Measurements from ENCODE around the gene ASXL3. TPM values are rescaled to one million over a fixed set of nuclear protein-coding genes. Genes with fewer than 3 reads are reported as not detected.

Gene ASXL3
- total RNA-seq, 4 donors from 2014 or later, result 0.13 to 0.62 (median 0.41) TPM

GRCh38 chr18:33660696-33661310 lies 82.8 kb downstream of the ASXL3 start:
- H3K4me3 ChIP-seq (ENCODE audit: low read depth, poor library complexity, severe bottlenecking), result no peak overlapping the region
- 73% methylated on average over 2 of the region's 2 CpGs for WGBS, 2 donors
- TF ChIP-seq POLR2A (IDR thresholded peaks at IDR 0.05) (no peak), CTCF (IDR thresholded peaks at IDR 0.05) (no peak)
- DNase-seq (ENCODE audit: low spot score in 2 of 2), result no peak
- intact Hi-C loops (cut with DNase I; ENCODE audit: low total_unique reads), result no loop called here

GRCh38 chr18:33664241-33664874 lies 86.3 kb downstream of the ASXL3 start:
- TF ChIP-seq POLR2A (IDR thresholded peaks at IDR 0.05) (no peak), CTCF (IDR thresholded peaks at IDR 0.05) (no peak)
- intact Hi-C loops (cut with DNase I; ENCODE audit: low total_unique reads), result no loop called here
- 62 to 67% methylated on average over 4 of the region's 4 CpGs for WGBS, 2 donors
- DNase-seq (ENCODE audit: low spot score in 2 of 2), result no peak
- H3K4me3 ChIP-seq (ENCODE audit: low read depth, poor library complexity, severe bottlenecking), result no peak overlapping the region

GRCh38 chr18:33665187-33665586 lies 87.2 kb downstream of the ASXL3 start:
- H3K4me3 ChIP-seq (ENCODE audit: low read depth, poor library complexity, severe bottlenecking), result no peak overlapping the region
- TF ChIP-seq POLR2A (IDR thresholded peaks at IDR 0.05) (no peak), CTCF (IDR thresholded peaks at IDR 0.05) (no peak)
- intact Hi-C loops (cut with DNase I; ENCODE audit: low total_unique reads), result no loop called here
- 80 to 84% methylated on average over 3 of the region's 3 CpGs for WGBS, 2 donors
- no peak for DNase-seq (ENCODE audit: low spot score in 2 of 2)

GRCh38 chr18:33665641-33666040 lies 87.6 kb downstream of the ASXL3 start:
- intact Hi-C loops (cut with DNase I; ENCODE audit: low total_unique reads), result no loop called here
- DNase-seq (ENCODE audit: low spot score in 2 of 2), result no peak
- H3K4me3 ChIP-seq (ENCODE audit: low read depth, poor library complexity, severe bottlenecking), result no peak overlapping the region
- no peak for TF ChIP-seq POLR2A (IDR thresholded peaks at IDR 0.05)
- TF ChIP-seq CTCF (IDR thresholded peaks at IDR 0.05), result no peak

- 97% methylated on average over 2 of the region's 2 CpGs for WGBS, 2 donors
- no peak overlapping the region for H3K4me3 ChIP-seq (ENCODE audit: low read depth, poor library complexity, severe bottlenecking)
- no peak for TF ChIP-seq POLR2A (IDR thresholded peaks at IDR 0.05)
- no peak for TF ChIP-seq CTCF (IDR thresholded peaks at IDR 0.05)
- DNase-seq (ENCODE audit: low spot score in 2 of 2), result no peak
- intact Hi-C loops (cut with DNase I; ENCODE audit: low total_unique reads), result no loop called here
Observed at GRCh38 chr18:33666915-33667314, 88.9 kb downstream of the ASXL3 start.

GRCh38 chr18:33669589-33669988 lies 91.6 kb downstream of the ASXL3 start:
- 60 to 68% methylated on average over 5 of the region's 5 CpGs for WGBS, 2 donors
- no peak for TF ChIP-seq CTCF (IDR thresholded peaks at IDR 0.05)
- no peak for TF ChIP-seq POLR2A (IDR thresholded peaks at IDR 0.05)
- intact Hi-C loops (cut with DNase I; ENCODE audit: low total_unique reads), result no loop called here

More at GRCh38 chr18:33669589-33669988, 91.6 kb downstream of the ASXL3 start:
- no peak for DNase-seq (ENCODE audit: low spot score in 2 of 2)
- H3K4me3 ChIP-seq (ENCODE audit: low read depth, poor library complexity, severe bottlenecking), result no peak overlapping the region
